Immature natural killer cell (primary cell): Measurements from ENCODE around the gene CDC14A. TPM values are rescaled to one million over a fixed set of nuclear protein-coding genes. Genes with fewer than 3 reads are reported as not detected.

ENCODE experiments used
- DNase-seq, 3 donors: peaks; one replicate each; pipeline ENCODE4 v3.0.0; 2022; ENCODE audit warnings: mixed read lengths in 1 of 3
- H3K27ac Mint-ChIP-seq, 6 donors: one replicate each; pipeline ENCODE4 v1.8.0; 2020; ENCODE audit warnings: mixed read lengths in 6 of 6, mild to moderate bottlenecking in 5 of 6, inconsistent platforms in 4 of 6, moderate library complexity in 3 of 6
- H3K27me3 Mint-ChIP-seq, 3 donors: one replicate each; pipeline ENCODE4 v1.8.0; 2020 to 2021; ENCODE audit warnings: low read depth in 3 of 3, mild to moderate bottlenecking in 3 of 3, mixed read lengths in 3 of 3, moderate library complexity in 3 of 3, inconsistent platforms in 1 of 3
- H3K36me3 Mint-ChIP-seq, 3 donors: one replicate each; pipeline ENCODE4 v1.8.0; 2020; ENCODE audit warnings: mixed read lengths in 3 of 3, inconsistent platforms in 2 of 3, mild to moderate bottlenecking in 2 of 3
- H3K4me1 Mint-ChIP-seq, 2 donors: one replicate each; pipeline ENCODE4 v1.8.0; 2020; ENCODE audit warnings: inconsistent platforms in 2 of 2, mild to moderate bottlenecking in 2 of 2, mixed read lengths in 2 of 2, moderate library complexity in 1 of 2
- H3K4me3 Mint-ChIP-seq, 5 donors: one replicate each; pipeline ENCODE4 v1.8.0; 2020; ENCODE audit warnings: mild to moderate bottlenecking in 5 of 5, mixed read lengths in 5 of 5, inconsistent platforms in 3 of 5, moderate library complexity in 3 of 5
- H3K9me3 Mint-ChIP-seq, 6 donors: one replicate each; pipeline ENCODE4 v1.8.0; 2020; ENCODE audit warnings: mild to moderate bottlenecking in 6 of 6, mixed read lengths in 6 of 6, inconsistent platforms in 4 of 6, moderate library complexity in 3 of 6
- polyA plus RNA-seq, 3 donors: library from polyadenylated mRNA; unstranded; fragments of 300-500 nt; fragmentation: Illumina TruSeq; gene quantifications; one replicate each; pipeline ENCODE4 v1.2.3, GENCODE V29; 2021

CDC14A gene
- polyA plus RNA-seq, 3 donors from 2014 or later = 5.8 to 15.4 (median 10.9) TPM

DNA sequence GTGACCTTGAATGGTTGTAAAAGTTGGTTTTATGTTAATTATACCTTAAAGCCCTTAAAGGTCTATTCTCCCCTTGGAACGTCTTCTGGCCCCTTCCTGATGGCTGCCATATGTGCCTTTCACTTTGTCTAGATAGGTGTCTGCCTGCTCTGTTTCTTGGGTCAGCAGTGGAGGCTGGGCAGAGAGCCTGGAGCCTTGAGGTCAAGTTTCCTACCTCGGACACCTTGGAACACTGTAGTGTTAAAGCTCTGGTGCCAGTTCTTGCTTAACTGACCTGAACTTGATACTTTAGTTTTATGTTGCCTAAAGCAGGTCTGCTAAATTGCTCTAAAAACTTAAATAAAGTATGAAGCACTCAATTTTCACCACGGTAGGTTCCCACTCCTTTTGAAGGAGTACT lies 86.5 kb downstream of the CDC14A start:
- DNase-seq = no peak
- Mint-ChIP-seq H3K4me3 (peak overlapping the region in 1 of 5 donors; percentile 22), H3K4me1 (peaks cover 67 to 70% of the 10 kb centered on the region in 2 donors), H3K27ac (peak overlapping the region; percentile 81 to 94 (median 92)), H3K36me3 (peaks cover 8 to 19% (median 14%) of the 10 kb centered on the region in 3 donors), H3K9me3 (no peaks in the 10 kb centered on the region), H3K27me3 (no peaks in the 10 kb centered on the region)

DNA sequence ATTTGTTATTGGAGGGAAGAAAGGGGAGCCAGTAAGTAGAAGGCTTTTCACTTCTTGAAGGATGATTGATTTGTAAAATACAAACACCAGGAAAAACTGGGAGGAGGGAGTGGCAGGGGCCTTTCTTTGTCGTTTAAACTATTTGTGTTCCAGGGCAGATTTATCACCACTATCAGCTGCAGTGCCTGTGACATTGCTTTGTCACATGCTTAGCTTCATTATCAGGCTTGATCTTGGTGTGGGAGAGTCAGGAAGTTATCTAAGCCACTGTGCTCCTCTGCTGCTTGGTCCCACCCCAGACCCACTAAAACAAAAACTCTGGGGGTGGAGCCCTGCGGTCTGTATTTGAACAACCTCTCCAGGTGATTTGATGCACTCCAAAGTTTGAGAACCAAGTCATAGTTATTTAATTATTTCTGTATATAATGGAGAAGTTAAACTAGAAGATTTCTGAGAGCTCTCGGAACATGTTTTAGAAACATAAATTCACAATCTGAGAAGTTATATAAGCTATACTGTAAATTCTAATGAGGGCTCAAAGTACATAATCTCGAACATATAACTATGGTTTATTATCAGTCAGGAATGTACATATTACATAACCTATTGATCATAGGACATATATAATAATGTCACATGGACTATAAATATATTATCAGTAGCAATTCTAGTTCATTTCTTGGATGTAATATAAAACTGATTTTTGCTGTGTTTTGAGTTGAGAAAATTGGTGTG lies 87.9 kb downstream of the CDC14A start:
- H3K36me3 Mint-ChIP-seq = peaks cover 8 to 14% (median 8%) of the 10 kb centered on the region in 3 donors
- H3K27ac Mint-ChIP-seq = peak overlapping the region; percentile 81 to 94 (median 92)
- peak; percentile 55 to 68 (median 63) for DNase-seq
- peaks cover 0 to 2% (median 0%) of the 10 kb centered on the region in 6 donors for H3K9me3 Mint-ChIP-seq
- peak overlapping the region; percentile 47 to 77 (median 68) for H3K4me3 Mint-ChIP-seq
- no peaks in the 10 kb centered on the region for H3K27me3 Mint-ChIP-seq
- peaks cover 67 to 70% of the 10 kb centered on the region in 2 donors for H3K4me1 Mint-ChIP-seq

DNA sequence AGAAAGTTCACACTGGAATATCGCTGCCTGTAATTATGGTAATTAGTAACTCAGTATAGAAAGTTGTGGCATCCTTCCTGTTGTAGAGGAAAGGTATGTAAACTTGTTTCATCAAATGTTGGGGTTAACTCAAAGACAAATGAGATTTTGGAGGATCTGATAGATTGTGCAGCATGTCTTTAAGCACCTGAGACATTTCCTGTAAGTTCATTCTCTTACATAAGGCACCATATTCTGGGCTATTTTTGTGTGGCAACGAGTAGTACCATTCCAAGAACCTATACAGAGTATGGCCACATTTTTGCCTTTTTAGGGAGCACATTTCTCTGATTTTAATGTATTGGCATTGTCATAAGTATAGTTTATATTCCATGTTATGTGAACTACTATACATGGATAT lies 88.8 kb downstream of the CDC14A start:
- H3K27me3 Mint-ChIP-seq = peaks cover 0 to 2% (median 0%) of the 10 kb centered on the region in 3 donors
- H3K4me3 Mint-ChIP-seq = peak overlapping the region in 4 of 5 donors; percentile 15 to 77 (median 56)
- no peak for DNase-seq
- peaks cover 8 to 10% (median 8%) of the 10 kb centered on the region in 3 donors for H3K36me3 Mint-ChIP-seq
- peak overlapping the region; percentile 68 to 92 (median 86) for H3K27ac Mint-ChIP-seq
- H3K4me1 Mint-ChIP-seq = peaks cover 73% of the 10 kb centered on the region in 2 donors
- peaks cover 0 to 2% (median 0%) of the 10 kb centered on the region in 6 donors for H3K9me3 Mint-ChIP-seq

DNA sequence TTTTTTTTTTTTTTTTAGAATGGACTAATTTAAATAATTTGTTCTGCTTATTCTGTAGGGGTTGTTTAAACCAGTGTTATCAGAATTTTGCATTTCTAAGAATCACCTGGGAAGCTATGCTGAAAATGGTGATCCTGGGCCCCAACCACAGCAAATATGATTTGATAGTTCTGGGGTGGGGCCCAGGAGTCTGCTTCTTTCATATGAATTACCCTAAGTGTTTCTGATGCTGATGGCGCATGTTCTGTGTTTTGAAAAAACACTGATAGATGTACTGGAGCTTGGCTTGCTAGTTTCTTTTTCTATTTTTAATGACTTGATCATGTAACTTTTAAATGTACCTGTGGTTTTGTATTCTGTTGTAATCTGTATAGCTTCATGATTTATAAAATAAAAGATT lies 89.3 kb downstream of the CDC14A start:
- peak overlapping the region in 3 of 5 donors; percentile 42 to 77 (median 48) for H3K4me3 Mint-ChIP-seq
- peak overlapping the region; percentile 81 to 92 (median 85) for H3K27ac Mint-ChIP-seq
- H3K27me3 Mint-ChIP-seq = peaks cover 0 to 2% (median 0%) of the 10 kb centered on the region in 3 donors
- no peak for DNase-seq
- H3K9me3 Mint-ChIP-seq = peaks cover 0 to 2% (median 0%) of the 10 kb centered on the region in 6 donors
- H3K4me1 Mint-ChIP-seq = peaks cover 75 to 76% of the 10 kb centered on the region in 2 donors
- H3K36me3 Mint-ChIP-seq = peaks cover 8 to 10% (median 8%) of the 10 kb centered on the region in 3 donors

DNA sequence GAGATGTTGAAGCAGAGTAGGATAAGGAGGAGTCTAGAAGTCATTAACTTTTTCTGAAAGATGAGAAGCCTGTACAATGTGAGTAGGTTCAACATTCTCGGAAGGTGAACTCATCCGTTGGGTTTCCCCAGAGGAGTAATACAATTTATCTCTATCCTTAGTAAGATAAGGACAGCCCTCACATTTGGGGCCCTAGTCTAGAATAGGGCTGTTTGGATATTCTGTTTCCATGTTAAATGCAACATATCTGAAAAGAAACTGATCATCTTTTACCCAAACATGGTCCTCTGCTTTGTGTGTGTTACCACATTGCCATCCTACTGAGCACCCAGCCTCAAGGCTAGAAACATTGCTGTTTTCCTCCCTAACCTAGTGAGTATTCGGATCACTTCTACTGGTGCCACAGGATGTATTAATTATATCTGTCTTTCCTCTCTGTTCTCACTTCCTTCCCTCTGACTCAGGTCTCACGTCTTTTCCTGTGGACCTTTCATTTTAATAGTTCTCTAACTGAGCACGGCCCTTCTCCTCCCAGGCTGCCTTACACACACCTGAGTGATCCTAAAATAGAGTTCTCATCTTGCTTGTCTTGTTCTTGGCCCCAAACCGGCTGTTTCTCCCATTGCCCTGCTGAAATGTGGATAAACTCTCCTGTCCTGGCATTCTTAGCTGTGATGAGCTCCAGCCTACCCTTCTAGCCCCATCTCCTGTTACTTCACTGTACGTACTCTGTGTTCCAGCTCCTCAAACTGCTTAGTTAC lies 91.7 kb downstream of the CDC14A start:
- H3K4me1 Mint-ChIP-seq = peaks cover 67 to 70% of the 10 kb centered on the region in 2 donors
- DNase-seq = peak in 2 of 3 donors; percentile 9 to 28
- H3K4me3 Mint-ChIP-seq = peak overlapping the region; percentile 46 to 85 (median 66)
- peak overlapping the region; percentile 69 to 95 (median 91) for H3K27ac Mint-ChIP-seq
- peaks cover 0 to 2% (median 0%) of the 10 kb centered on the region in 3 donors for H3K27me3 Mint-ChIP-seq
- peaks cover 5 to 9% (median 8%) of the 10 kb centered on the region in 3 donors for H3K36me3 Mint-ChIP-seq
- H3K9me3 Mint-ChIP-seq = peaks cover 0 to 2% (median 0%) of the 10 kb centered on the region in 6 donors

DNA sequence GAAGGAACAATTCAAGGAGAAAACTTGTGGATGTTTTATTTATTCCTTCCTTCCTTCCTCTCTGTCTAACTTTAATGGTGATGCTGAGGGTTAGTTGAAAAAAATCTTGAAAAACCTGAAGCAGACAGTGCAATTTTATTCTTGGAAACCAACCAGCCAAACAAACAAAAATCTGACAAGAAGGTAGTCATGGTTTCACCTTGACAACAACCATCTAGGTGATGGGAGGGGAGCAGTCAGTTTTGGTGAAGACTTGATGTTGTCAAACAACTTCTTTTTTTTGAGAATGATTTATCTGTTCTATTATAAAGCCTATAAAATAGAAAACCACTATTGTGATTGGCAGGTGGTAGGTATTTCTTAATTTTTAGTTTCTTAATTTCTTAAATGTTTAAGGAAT lies 93.3 kb downstream of the CDC14A start:
- Mint-ChIP-seq H3K9me3 (peaks cover 0 to 2% (median 0%) of the 10 kb centered on the region in 6 donors), H3K4me1 (peaks cover 59 to 60% of the 10 kb centered on the region in 2 donors)
- peak; percentile 36 to 57 (median 46) for DNase-seq

DNA sequence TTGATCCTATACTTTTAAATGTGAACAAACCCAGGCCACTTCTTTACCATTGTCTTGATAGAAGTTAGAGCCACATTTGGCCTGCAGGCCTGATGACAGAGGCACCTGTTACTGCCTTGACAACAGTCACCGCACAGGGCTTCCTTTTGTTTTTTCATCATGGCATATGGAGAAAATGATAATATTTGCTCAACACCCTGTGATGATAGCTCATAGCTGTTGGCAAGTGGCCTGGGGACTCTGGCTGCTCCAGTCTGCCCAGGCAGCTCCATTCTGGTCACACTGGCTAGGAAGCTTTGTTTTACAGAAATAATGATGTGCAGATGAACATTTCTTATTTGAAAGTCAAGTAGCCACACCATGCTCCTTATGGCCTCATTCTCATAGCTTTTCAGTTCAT lies 96.1 kb downstream of the CDC14A start:
- DNase-seq = no peak
- H3K36me3 Mint-ChIP-seq = peaks cover 15 to 21% (median 18%) of the 10 kb centered on the region in 3 donors
- H3K4me1 Mint-ChIP-seq = peaks cover 48 to 51% of the 10 kb centered on the region in 2 donors
- peaks cover 0 to 2% (median 1%) of the 10 kb centered on the region in 3 donors for H3K27me3 Mint-ChIP-seq
- peaks cover 0 to 2% (median 0%) of the 10 kb centered on the region in 6 donors for H3K9me3 Mint-ChIP-seq
- H3K4me3 Mint-ChIP-seq = no peak overlapping the region
- peak overlapping the region in 3 of 6 donors; percentile 9 to 72 (median 66) for H3K27ac Mint-ChIP-seq

More for the DNA sequence above, 93.3 kb downstream of the CDC14A start:
- Mint-ChIP-seq H3K4me3 (peak overlapping the region in 4 of 5 donors; percentile 31 to 63 (median 40)), H3K27me3 (peaks cover 0 to 2% (median 0%) of the 10 kb centered on the region in 3 donors), H3K36me3 (peaks cover 13 to 15% (median 13%) of the 10 kb centered on the region in 3 donors), H3K27ac (peak overlapping the region; percentile 69 to 93 (median 91))

DNA sequence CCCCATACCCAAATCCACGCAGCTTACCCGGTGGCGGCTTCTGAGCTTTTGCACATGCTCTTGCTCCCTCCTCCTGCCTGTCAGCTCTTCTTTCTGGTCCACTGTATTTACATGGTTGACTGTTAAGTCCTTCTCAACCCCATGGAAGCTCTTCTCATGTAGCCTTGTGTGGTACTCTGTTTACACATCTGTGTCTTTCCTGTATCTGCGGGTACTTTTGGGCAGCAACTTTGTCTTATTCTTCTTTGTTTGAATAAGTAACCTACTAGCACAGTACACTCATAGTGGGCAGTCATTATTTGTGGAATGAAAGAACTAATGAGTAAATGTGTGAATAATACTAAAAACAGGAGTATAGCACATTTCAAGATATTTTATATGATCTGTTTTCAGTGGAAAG lies 97.2 kb downstream of the CDC14A start:
- DNase-seq = no peak
- peaks cover 0 to under 1% (median 0%) of the 10 kb centered on the region in 6 donors for H3K9me3 Mint-ChIP-seq
- H3K27ac Mint-ChIP-seq = peak overlapping the region; percentile 16 to 79 (median 38)
- H3K4me3 Mint-ChIP-seq = no peak overlapping the region
- peaks cover 9 to 21% (median 13%) of the 10 kb centered on the region in 3 donors for H3K36me3 Mint-ChIP-seq
- H3K27me3 Mint-ChIP-seq = peaks cover 1 to 2% (median 1%) of the 10 kb centered on the region in 3 donors
- H3K4me1 Mint-ChIP-seq = peaks cover 38 to 41% of the 10 kb centered on the region in 2 donors

DNA sequence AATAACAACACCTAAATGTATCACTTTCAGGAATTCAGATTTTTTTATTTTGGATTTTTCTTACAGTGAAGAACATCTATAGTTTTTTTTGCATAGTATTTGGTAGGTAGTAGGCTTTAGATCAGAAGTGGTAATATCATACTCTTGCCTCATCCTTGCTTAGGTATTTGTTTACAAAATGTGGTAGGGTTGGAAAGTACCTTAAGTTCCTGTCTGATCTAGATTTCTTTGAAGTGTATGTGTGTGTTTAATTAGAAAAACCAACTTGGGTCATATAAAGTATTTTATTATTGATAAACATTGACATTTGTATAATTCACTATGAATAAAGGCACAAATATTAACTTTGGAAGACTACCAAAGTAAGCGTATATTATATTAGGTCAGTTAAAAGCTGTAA lies 100.3 kb downstream of the CDC14A start:
- peaks cover 0 to 1% (median 1%) of the 10 kb centered on the region in 3 donors for H3K27me3 Mint-ChIP-seq
- H3K36me3 Mint-ChIP-seq = peaks cover 6 to 17% (median 13%) of the 10 kb centered on the region in 3 donors

DNA sequence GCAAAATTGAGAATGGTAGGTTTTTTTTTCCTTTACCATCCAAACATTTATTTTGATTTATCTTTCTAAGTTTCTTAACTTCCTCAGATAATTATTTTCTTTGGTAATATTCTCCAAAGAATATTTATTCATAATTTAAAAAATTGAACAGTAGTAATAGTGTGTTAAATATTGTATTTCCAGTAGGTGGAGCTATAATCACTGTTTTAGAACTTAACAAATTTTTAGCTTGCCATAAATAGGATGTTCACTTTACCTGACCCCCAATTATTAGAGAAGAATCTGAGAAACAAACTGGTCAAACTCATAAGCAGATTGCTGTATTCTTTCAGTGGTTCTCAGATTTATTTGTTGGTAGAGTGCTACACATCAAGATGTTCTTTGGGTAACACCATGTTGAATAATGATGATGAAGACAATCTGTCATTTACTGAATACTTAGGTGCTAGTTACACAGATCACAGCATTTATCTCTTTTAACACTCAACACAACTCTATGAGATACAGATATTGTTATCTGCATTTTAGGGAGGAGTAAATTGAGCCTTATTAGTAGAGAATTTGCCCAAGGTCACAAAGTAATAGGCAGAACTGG lies 103.3 kb downstream of the CDC14A start:
- Mint-ChIP-seq H3K9me3 (no peaks in the 10 kb centered on the region), H3K36me3 (peaks cover 0 to 8% (median 4%) of the 10 kb centered on the region in 3 donors), H3K4me1 (peaks cover 27 to 38% of the 10 kb centered on the region in 2 donors), H3K27ac (peak overlapping the region in 2 of 6 donors; percentile 13 to 21), H3K4me3 (no peak overlapping the region), H3K27me3 (peaks cover 0 to 6% (median 1%) of the 10 kb centered on the region in 3 donors)
- DNase-seq = no peak

More for the DNA sequence above, 100.3 kb downstream of the CDC14A start:
- no peaks in the 10 kb centered on the region for H3K9me3 Mint-ChIP-seq
- H3K27ac Mint-ChIP-seq = peak overlapping the region in 5 of 6 donors; percentile 26 to 57 (median 44)
- DNase-seq = peak in 2 of 3 donors; percentile 12 to 20
- H3K4me1 Mint-ChIP-seq = peaks cover 25 to 32% of the 10 kb centered on the region in 2 donors
- H3K4me3 Mint-ChIP-seq = no peak overlapping the region

DNA sequence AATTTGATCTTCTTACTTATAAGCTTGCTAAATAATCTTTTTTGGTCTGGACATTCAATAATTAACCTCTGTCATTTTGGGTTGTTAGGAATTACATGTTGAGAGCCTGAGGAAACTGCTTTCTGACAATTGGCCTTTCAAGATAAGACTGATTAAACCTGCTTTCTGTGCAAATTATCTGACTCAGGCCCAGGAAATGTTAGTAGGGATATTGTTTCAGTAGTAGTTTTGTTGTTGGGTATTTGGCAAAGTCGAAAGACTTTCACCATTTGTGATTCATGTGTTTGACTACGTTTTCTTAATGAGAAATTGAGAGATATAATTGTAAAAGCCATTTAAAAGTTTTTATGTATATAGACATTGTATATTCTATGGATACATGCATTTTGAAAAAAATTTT lies 104.6 kb downstream of the CDC14A start:
- H3K4me3 Mint-ChIP-seq = no peak overlapping the region
- H3K27me3 Mint-ChIP-seq = peaks cover 0 to 5% (median 1%) of the 10 kb centered on the region in 3 donors
- no peak overlapping the region for H3K27ac Mint-ChIP-seq
- peaks cover 25 to 38% of the 10 kb centered on the region in 2 donors for H3K4me1 Mint-ChIP-seq
- no peaks in the 10 kb centered on the region for H3K9me3 Mint-ChIP-seq
- H3K36me3 Mint-ChIP-seq = no peaks in the 10 kb centered on the region
- no peak for DNase-seq

DNA sequence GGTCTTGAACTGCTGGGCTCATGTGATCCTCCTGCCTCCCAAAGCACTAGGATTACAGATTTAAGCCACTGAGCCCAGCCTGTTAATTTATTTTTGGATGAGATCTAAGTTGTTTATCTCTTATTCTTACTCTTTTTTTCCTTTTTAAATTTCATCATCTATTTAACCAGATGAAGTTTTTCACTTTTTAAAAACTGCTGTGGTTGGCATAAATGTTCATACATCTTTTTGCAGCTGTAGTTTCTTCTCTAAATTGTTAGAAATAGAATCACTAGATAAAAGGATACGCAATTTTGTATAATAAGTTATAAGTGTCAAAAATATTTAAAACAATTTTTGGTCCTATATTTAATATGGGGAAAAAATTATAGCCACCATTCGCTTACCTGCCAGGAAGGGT lies 105.4 kb downstream of the CDC14A start:
- Mint-ChIP-seq H3K4me1 (peaks cover 22 to 34% of the 10 kb centered on the region in 2 donors), H3K36me3 (peaks cover 0 to 4% (median 0%) of the 10 kb centered on the region in 3 donors), H3K27me3 (peaks cover 0 to 5% (median 1%) of the 10 kb centered on the region in 3 donors), H3K27ac (no peak overlapping the region), H3K4me3 (no peak overlapping the region), H3K9me3 (no peaks in the 10 kb centered on the region)
- DNase-seq = no peak
